Psoas muscle (tissue), 8 donors: ENCODE results near the gene HOXA4. TPM values are rescaled to one million over a fixed set of nuclear protein-coding genes. Genes with fewer than 3 reads are reported as not detected.

Experiments
- ATAC-seq, 4 donors: fragments of 200-7000 bp; cut with Tn5 transposase; one replicate each; pipeline ENCODE4 v1.9.1; 2020; ENCODE audit warnings: moderate library complexity in 3 of 4, mild to moderate bottlenecking in 2 of 4
- DNase-seq, 2 donors: peaks; one replicate each; pipeline ENCODE4 v3.0.0-alpha.2; 2020
- H3K27ac ChIP-seq: fragments of 200-600 bp; one replicate; pipeline ENCODE4 v1.8.0; 2022
- H3K27me3 ChIP-seq, 3 donors: fragments of 200-600 bp in 1 of 3; one replicate each; pipeline versions ENCODE4 v1.6.1 to v1.8.0; 2013 to 2022; ENCODE audit warnings: low read length in 2 of 3, mild to moderate bottlenecking in 2 of 3, moderate library complexity in 1 of 3; ENCODE audit not compliant: insufficient read depth in 3 of 3
- H3K36me3 ChIP-seq, 2 donors: fragments of 200-600 bp in 1 of 2; one replicate each; pipeline versions ENCODE4 v1.6.1 to v1.8.0; 2013 to 2022; ENCODE audit warnings: low read depth in 1 of 2, mild to moderate bottlenecking in 1 of 2, moderate library complexity in 1 of 2; ENCODE audit not compliant: insufficient read depth in 1 of 2
- H3K4me1 ChIP-seq: fragments of 200-600 bp; one replicate; pipeline ENCODE4 v1.8.0; 2022
- H3K4me3 ChIP-seq: fragments of 200-600 bp; one replicate; pipeline ENCODE4 v1.8.0; 2022; ENCODE audit warnings: mild to moderate bottlenecking
- H3K9me3 ChIP-seq: fragments of 200-600 bp; one replicate; pipeline ENCODE4 v1.8.0; 2022
- CTCF ChIP-seq: fragments of 200-600 bp; IDR thresholded peaks from one replicate; pipeline ENCODE4 v1.8.0; 2022; ENCODE audit warnings: antibody characterized with exemption
- WGBS, 3 donors: extraction: QIAGEN DNeasy Blood & Tissue Kit; methylation state at CpG; one replicate each; pipeline versions ENCODE4 v1.1.6 to v1.1.7; 2013; 5-methylcytosine and 5-hydroxymethylcytosine counted together
- intact Hi-C, 2 donors: fragments of 100-400 bp; cut with DNase I; formaldehyde crosslinking; loops; one replicate each; pipeline versions ENCODE4 v1.11.0 to v1.14.2; 2022
- polyA plus RNA-seq, 3 donors: library from polyadenylated mRNA; stranded (reverse); fragments of 200-250 nt; gene quantifications; one replicate each; pipeline ENCODE4 v1.2.3, GENCODE V29; 2013
- total RNA-seq, 4 donors: library from RNA; stranded (reverse); fragmentation: NEBNext Ultra II Directional in 2 of 4; extraction: Animal tissue kit (Norgen Biotek cat#: 25700) in 2 of 4; gene quantifications; one replicate each; pipeline versions ENCODE4 v1.2.1 to v1.2.4, GENCODE V29; 2021 to 2023
- donor health status: healthy with polysubstance abuse.
- donor health status: DM: no; HTN: no; CAD: no; lungs with moderate emphysema.
- donor health status: Bipolar disorder and iron deficiency.
- donor health status: healthy.
- donor health status: DM: yes; HTN: yes; CAD: no.
- donor health status: DM: no; HTN: no; CAD: no.
- donor health status: DM: no; HTN: no; CAD: no.
- donor health status: DM: yes; HTN: yes; CAD: no.

HOXA4 gene
- total and polyA plus RNA-seq, 7 donors, result 6.8 to 20.8 (median 10.1) TPM

DNA sequence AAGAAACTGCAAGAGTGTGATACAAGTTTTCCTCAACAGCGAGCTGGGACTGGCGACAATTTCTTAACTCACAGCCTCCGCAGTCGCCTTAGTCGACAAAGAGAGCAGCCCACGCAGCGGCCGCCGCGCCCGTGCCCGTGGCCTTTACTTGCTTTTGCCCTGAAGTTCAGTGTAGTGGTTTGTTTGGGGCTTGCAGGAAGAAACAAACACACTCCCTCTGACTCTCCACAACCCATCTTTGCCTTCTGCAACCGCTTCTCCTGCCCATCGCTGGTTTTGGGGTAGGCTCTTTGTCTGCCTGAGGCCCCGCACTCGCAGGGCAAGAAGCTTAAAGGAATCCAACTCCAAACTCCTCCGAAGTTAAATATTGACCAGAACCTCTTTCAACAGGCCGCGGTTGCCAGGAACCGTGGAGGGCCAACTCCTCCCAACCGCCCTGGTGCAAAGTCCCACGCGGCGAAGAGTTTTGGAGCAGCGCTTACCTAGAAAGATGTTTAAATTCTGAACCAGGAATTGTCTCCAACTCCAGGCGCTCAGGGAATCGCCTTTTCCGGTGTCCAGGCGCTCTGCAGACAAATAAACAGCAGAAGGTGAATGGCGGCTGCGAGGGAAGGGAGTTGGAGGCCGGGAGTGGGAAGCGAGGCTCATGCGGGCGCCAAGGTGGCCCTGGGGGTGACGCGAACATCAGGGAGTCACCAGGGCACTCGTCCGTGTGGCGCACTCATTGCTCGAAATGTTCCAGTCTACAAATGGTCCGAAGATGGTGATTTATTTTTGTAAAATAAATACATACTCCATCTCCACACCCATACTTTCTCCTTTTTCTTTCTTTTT is 8.3 kb downstream of the HOXA4 start:
- intact Hi-C loops, result no loop called here
- Histone ChIP-seq H3K27ac (peak overlapping the region; percentile 44), H3K36me3 (peaks cover 0 to 14% of the 10 kb centered on the region in 2 donors), H3K27me3 (no peaks in the 10 kb centered on the region), H3K4me3 (peak overlapping the region; percentile 1), H3K9me3 (no peaks in the 10 kb centered on the region), H3K4me1 (peaks cover 40% of the 10 kb centered on the region)
- DNase-seq (no peak), ATAC-seq (no peak)
- WGBS, 3 donors, result 80 to 82% (median 80%) methylated on average over 41 to 42 of the region's 42 CpGs
- no peak for TF ChIP-seq CTCF

DNA sequence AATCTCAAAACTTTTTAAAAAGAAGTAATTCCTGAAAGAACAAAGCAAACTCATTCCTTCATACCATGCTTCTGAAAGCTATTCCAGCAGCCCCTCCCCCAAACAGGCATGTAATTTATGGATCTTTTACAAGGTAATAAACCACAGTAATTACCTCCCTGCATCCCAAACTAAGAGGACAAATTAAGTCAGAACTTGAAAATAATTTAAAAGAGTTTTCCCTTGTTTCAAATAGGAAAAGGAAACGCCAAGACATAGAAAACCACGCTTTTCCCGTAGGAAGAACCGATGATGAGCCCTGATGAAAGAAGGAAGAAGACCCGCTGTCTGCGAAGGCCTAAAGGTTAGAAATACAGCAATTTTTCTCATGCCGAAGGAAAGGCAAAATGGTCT is 8.9 kb downstream of the HOXA4 start:
- 70 to 88% (median 84%) methylated on average over 7 of the region's 7 CpGs for WGBS, 3 donors
- no peak for TF ChIP-seq CTCF
- no peak for DNase-seq
- Histone ChIP-seq H3K4me1 (peaks cover 34% of the 10 kb centered on the region), H3K9me3 (no peaks in the 10 kb centered on the region), H3K4me3 (peak overlapping the region; percentile 1), H3K36me3 (peaks cover 0 to 14% of the 10 kb centered on the region in 2 donors), H3K27ac (no peak overlapping the region), H3K27me3 (no peaks in the 10 kb centered on the region)
- ATAC-seq, result no peak
- intact Hi-C loops, result no loop called here

DNA sequence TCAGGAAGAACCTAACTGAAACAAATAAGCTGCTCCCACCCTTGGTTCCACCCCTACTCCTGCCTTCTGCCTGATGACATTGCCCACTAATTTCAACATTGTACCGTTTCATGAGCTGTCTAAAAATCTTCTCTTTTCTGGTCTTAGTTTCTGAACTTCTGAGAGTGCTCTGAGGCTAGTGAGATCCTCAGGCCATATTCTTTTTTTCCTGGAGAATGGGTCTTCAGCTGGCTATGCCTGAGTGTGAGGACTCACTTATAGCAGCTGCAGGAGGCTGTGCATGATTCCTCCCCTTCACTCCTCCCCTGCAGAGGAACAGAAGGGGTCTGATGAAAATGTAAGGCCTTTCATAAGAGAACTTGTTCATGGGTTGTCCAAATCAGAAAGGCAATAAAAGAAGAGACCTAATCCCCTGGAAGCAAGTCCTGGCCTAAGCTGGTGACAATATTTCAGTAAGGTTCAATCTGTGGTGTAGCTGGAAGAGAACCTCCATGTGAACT is 11.1 kb downstream of the HOXA4 start:
- ATAC-seq (no peak), DNase-seq (no peak)
- Histone ChIP-seq H3K27me3 (no peaks in the 10 kb centered on the region), H3K27ac (peak overlapping the region; percentile 64), H3K9me3 (no peaks in the 10 kb centered on the region), H3K4me1 (peaks cover 19% of the 10 kb centered on the region), H3K36me3 (peaks cover 0 to 11% of the 10 kb centered on the region in 2 donors), H3K4me3 (no peak overlapping the region)
- WGBS, 3 donors, result 56 to 64% (median 57%) methylated on average over 1 of the region's 1 CpG
- intact Hi-C loops, result no loop called here
- TF ChIP-seq CTCF, result no peak

- TF ChIP-seq CTCF, result no peak
- H3K36me3 ChIP-seq, result peaks cover 0 to 11% of the 10 kb centered on the region in 2 donors
- H3K4me1 ChIP-seq, result peaks cover 19% of the 10 kb centered on the region
- no peaks in the 10 kb centered on the region for H3K27me3 ChIP-seq
- peak overlapping the region; percentile 64 for H3K27ac ChIP-seq
- ATAC-seq (no peak), DNase-seq (no peak)
- 59 to 72% (median 72%) methylated on average over 3 of the region's 3 CpGs for WGBS, 3 donors
- intact Hi-C loops, result no loop called here
- no peaks in the 10 kb centered on the region for H3K9me3 ChIP-seq
- H3K4me3 ChIP-seq, result peak overlapping the region; percentile 46
Observed at GRCh38 chr7:27118580-27118979, 12.0 kb downstream of the HOXA4 start.
